DMS53 treated with DMSO at 0.1 percent for 48 hours (cell line): ENCODE results near the gene BCAS3.

Source experiments
- DNase-seq: peaks from one replicate; lab custom pipeline; 2025; ENCODE audit not compliant: unreplicated experiment; lab: John Stamatoyannopoulos, UW

Gene BCAS3

DNA sequence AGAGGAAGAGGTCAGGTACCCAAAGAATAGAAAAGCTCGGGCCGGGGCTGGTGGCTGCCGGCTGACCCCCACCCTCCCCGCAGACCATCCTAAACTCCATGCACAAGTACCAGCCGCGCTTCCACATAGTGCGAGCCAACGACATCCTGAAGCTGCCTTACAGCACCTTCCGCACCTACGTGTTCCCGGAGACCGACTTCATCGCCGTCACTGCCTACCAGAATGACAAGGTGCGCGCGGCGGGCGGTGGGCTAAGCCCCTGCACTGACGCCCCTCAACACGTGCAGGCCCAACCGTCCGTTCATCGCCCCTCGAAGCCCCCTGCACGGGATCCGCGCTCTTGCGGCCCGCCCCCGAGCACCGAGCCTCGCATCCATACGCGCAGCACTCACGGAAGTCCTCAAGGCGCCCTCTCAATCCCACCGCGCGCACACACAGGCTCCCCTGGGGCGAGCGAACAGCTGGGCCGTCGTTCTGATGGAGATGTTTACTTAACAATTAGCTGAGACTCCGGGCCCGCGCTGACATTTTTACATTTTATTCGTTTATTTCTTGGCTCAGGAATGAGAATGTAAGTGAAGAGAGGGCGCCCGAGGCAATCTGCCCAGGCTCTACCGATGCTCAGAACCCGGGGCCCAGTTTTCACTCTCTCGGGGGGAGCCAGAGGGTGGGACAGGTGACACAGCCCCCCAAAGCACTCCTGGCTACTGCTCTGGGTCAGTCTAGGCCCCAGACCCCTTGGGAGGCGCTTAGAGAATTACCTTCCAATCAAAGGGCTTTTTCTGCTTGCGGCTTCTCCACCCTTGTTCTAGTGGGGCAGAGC, 725.5 kb downstream of the BCAS3 start:
- peak; percentile 31 for DNase-seq

DNA sequence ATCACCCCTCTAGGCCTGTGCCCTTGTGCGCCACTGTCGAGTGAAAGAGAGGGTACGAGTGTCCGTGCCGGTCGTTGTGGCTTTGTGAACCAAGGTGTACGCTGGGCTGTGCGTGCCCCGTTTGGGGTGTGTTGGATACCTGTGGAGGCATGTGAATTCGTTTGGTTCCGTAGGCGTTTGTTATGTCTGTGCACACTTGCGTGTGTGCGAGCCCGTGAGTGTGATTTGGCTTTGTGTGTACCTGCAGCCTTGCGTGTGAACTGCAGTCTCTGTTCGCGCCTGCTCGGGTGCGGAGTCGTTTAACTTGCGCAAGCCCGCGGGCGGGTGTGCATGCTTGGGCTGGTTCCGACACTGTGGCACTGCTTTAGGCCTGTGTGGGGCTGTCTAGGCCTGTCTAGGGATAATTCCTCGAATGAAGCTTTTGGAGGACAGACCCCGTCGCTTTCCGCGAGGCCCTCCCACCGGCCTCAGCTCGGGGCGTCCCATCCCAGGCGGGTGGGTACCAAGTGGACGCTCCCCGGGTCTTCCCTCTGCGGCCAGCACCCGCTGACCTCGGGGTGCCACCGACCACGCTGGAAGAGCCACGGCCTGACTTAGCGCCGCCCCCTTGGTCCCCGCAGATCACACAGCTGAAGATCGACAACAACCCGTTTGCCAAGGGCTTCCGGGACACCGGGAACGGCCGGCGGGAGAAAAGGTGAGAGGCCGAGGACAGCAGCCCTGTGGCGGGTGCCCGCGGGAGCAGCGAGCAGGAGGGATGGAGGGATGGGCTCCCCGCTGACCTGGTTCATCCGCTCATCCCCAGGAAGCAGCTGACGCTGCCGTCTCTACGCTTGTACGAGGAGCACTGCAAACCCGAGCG, 726.4 kb downstream of the BCAS3 start:
- no peak for DNase-seq

DNA sequence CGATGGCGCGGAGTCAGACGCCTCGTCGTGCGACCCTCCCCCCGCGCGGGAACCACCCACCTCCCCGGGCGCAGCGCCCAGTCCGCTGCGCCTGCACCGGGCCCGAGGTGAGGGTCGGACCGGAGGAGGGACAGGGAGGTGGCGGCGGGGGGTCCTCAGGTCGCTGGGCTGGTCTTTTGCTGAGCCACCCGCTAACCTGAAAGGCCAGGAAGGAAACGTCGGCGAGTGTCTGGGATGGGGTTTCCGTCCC, 726.9 kb downstream of the BCAS3 start:
- DNase-seq = no peak

DNA sequence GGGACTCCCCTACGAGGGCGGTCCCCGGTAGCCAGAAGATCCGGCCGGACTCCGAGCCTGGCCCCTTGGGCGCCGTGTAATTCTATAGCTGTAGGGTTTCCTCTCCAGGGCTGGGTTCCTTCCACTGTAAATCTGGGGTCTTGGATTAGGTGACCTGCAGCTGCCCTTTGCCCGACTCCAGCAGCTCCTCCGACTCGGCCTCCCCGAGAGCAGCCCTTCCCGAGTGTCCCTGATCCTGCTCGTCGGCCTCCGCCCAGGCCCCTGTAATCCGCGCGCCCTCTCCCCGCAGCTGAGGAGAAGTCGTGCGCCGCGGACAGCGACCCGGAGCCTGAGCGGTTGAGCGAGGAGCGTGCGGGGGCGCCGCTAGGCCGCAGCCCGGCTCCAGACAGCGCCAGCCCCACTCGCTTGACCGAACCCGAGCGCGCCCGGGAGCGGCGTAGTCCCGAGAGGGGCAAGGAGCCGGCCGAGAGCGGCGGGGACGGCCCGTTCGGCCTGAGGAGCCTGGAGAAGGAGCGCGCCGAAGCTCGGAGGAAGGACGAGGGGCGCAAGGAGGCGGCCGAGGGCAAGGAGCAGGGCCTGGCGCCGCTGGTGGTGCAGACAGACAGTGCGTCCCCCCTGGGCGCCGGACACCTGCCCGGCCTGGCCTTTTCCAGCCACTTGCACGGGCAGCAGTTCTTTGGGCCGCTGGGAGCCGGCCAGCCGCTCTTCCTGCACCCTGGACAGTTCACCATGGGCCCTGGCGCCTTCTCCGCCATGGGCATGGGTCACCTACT, 727.4 kb downstream of the BCAS3 start:
- no peak for DNase-seq

DNA sequence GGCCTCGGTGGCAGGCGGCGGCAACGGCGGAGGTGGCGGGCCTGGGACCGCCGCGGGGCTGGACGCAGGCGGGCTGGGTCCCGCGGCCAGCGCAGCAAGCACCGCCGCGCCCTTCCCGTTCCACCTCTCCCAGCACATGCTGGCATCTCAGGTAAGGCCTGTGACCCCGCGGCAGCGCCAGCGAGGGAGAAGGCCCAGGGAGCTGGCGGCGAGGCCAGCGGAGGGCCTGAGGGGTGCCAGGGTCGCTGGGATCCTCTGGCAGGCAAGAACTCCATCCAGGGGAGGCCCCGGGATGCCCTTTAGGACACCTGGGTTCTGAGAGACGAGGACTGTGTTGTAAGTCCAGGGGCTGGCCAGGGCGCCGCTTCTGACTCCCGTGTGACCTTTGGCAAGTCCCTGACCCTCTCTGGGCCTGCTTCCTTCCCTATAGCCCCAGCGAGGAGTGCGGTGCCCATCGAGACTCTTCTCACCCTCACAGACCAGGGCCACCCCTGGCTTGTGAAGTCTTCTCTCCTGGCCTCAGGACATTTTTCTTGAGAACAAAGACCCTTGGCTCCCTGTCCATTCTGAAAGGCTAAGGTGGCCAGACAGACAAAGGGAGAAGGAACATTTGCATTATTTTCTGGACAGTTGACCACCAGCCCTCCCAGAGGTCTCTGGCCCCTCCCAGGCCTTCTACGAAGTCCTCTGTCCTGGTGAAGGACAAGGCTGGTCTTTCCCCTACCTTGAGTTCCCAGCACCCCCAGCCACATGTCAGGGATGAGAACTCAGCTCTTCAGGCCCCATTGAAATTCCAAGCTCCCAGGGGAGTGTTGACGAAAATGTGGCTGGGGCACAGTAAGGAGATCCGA, 728.3 kb downstream of the BCAS3 start:
- DNase-seq = no peak

DNA sequence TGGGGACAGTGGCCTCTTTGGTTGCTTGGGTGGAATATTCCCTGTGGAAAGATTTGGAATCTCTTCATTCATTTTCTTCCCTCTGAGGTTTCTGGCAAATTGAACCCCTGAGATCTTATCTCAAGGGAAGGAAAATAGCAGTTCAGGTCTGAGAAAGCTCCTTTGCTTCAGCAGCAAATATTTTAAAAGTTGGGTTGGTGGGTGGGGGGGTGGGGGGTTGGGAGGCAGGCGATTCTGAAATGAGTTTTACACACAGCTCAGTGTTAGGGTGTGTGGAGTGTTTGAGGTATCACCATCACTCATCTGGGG, 728.8 kb downstream of the BCAS3 start:
- no peak for DNase-seq

DNA sequence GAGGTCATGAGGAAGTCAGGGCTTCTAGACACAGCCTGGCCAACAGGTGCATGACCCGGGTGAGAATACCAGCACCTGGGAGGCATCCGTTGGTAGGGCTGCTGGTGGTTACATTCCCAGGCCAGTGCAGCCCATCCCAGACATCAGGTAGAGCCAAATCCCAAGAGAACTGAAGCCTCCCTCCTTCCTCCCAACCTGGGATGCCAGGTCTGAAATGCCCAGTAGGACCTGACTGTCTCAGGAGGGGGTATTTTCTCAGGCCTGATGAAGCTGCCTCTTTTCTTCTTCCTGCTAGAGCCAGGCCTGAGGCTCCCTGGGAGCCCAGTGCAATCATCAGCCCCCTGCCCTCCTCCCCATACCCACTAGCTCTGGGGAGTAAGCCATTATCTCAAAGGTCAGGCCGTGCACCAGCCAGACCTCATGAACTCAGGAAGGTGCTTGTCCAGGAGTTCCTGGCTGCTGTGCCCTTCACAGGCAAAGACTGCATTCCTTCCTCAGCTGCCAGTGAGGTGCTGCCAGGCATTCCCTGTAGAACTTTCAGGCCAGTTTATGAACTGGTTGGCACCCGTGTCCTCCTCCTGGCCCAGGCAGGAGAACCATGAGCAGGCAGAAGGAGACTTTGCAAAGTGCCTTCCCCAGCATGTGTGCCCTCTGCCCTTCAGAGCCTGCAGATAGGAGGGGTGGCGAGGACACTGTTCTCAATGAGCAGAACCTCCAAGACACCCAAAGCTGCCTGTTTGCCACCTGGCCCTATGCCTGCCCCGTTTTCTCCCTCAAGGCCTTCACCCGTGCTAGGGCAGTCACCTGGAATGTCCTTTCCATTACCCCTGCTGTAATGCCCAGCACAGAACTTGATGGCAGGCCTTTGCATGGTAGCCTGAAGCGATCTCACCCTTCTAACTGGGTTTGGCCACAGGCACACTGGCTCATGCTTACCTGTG, 729.6 kb downstream of the BCAS3 start:
- no peak for DNase-seq

DNA sequence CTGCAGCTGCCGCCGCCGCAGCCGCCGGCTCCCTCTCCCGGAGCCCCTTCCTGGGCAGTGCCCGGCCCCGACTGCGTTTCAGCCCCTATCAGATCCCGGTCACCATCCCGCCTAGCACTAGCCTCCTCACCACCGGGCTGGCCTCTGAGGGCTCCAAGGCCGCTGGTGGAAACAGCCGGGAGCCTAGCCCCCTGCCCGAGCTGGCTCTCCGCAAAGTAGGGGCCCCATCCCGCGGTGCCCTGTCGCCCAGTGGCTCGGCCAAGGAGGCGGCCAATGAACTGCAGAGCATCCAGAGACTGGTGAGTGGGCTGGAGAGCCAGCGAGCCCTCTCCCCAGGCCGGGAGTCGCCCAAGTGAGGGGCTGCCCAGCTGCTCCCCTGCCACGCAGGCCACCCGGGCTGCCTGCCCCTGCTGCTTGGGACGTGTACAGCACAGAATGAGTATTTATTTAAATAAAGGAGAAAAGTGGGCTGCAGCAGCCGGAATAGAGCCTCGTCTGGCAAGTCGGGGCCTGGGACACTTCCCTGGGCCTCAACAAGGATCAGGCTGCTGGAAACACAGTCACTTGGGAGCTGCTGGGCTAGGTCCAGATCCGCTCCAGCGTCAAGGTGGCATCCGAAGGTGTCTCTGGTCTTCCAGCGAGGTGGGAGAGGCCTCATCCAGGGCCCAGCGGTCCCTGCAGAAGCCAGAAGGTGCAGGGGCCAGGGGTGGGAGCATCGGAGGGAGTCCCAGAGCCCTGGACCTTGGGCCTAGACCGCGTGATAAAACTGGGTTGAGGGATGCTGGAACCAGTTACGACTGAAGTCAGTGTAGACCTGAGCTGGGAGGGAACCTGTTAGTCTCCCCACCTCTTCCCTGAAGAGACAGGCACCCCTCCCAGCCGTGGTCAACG, 730.7 kb downstream of the BCAS3 start:
- no peak for DNase-seq

DNA sequence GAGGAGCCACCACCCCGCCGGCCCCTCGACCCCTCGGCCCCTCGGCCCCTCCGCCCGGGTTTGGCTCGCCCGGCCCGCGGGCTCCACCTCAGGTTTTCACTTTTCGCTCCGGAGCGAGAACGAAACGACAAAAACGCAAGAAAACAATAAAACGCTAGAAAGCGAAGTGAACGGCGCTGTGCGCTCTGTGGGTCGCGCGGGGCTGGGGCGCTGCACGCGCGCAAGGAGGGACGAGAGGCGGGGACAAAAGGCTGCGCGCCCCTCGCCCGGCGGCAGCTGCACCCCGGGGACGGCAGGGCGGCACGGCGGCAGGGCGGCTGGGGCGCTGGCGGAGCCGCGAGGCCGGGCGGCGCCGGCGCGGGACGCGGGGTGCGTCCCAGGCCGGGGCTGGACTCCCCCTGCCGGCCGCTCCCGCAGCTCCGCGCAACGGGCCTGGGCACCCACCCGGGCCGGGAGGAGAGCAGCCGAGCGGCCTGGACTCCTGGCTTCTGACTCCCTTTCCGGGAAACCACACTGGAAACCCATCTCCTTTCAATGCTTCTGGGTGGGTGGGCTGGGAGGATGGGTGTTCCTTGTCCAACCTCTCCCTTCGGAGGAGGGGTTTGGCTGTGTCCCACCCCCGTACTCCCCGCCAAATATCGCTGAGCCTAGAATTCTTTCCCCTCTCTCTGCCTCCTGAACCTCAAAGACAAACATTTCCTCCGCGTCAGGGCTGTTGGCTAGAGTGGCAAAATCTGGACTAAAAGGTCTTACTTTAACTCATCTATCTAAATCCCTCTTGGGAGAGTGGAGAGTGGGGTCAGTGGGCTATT, 731.9 kb downstream of the BCAS3 start:
- peak; percentile 30 for DNase-seq

DNA sequence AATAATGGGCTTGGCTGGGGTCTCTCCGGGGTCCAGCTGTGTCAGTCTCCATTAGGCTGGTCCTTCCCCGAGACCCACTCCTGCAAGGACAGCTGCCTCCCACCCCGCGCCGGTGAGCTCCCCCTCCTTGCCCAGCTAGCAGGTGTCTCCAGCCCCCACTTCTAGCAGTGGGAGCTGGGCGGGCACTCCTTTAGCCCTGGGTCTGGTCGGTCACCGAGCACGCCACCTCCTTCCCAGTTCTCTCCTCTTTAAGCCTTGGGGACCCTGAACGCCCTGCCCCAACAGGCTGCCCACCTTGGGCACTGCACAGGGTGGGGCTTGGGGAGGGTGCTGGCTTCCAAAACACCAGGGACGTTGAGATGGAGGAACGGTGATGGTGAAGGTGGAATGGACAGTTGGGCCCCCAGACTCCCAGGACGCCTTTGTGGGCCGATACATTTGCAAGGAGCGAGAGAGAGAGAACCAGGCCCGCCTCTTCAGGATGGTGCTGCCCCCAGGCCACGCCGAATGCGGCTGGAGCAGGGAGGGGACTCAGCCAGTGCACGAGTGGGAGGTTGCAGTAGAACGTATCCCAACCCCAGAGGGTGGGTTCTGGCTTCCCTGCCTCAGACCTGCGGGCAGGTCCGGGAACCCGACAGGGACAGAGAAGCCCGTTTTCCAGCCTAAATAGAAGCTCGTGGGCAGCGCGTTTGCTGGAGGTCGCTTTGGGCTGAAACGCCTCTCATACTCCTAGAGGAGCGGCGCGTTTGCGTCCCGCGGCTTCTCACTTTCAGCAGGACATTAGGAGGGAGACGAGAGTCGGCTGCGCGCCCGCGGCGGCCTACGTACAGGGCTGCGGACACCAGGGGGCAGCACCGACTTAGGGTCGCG, 732.7 kb downstream of the BCAS3 start:
- DNase-seq = no peak

DNA sequence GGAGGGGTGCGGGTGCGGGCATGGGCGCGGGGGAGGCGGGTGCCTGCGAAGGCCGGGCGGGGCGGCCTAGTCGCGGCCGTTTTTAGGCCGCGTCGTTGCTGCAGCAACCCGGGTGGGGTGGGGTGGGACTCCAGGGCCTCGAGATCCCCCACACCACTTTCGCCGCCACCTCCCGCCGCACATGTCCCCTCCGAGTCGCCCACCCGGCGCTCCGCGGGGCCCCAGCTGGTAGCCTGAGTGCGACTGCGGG, 733.3 kb downstream of the BCAS3 start:
- DNase-seq = no peak

DNA sequence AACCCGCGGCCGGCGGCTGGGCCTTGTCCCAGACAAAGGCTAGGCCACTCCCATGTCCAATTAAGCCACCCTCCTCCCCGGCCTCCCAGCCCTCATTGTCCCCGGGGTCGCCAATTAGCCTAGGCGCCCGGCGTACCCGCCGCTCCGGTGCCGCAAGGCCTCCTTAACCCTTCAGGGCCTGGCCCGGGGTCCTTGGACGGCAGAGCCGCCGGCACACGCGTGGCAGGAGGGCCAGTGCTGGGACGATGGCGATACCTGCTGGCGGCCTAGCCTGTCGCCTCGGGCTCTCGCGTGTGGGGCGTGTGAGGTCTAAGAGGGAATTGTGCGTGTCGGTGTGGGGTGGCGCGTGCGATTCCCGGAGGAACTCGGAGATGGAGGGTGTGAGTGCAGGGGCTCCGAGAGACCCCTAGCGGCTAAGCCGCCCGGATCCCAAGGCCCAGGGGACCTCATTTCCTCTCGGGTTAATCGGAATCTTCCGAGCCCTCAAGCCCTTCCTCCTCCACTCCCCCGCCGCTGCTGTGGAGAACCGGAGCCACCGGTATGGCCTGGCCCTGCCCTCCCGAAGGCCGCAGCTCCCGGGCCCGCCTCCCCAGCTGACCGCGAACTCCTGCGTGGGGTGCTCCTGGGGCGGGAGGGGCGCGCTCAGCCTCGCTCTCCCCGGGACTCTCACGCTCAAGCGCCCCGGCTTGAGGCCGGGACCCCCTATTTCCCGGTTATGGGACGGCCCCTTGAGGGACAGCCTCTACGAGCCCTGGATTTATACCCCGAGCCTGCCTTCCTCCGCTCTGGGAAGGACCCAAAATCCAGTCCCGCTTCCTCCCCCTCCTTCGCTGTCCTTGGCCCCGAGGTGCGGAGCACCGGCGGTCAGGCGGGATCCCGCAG, 733.9 kb downstream of the BCAS3 start:
- DNase-seq = peak; percentile 25

DNA sequence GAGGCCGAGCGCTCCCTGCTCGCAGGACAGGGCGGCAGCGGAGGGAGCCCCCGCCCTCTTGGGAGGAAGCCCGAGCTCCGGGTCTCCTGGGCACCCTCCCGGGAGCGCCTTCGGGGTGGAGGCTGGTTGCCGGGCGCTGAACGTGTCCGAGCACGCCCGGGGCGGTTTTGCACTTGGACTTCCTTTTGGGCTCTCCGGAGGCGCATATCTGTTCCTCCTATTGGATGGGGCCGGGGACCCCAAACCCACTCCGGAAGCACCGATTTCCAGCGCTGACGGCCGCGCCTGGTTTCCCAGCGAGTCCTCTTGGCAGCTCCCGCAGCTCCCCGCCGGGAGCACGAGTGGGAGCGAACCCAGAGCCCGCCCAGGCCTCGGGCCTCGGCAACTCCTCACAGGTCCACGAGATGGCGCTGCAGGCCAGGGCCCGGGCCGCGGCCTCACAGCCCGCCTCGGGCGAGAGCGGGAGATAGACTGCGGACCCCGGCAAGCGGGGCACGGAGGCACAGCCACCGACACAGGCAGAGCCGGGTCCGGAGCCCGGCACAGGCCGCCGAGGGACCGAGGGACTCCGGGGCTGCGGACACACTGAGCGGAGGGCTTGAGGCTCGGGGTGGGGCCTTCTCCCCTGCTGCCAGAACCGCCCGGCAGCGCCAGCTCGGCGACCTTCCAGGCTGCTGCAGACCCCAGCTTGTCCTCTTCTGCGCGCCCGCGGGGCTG, 734.6 kb downstream of the BCAS3 start:
- DNase-seq = peak; percentile 38

DNA sequence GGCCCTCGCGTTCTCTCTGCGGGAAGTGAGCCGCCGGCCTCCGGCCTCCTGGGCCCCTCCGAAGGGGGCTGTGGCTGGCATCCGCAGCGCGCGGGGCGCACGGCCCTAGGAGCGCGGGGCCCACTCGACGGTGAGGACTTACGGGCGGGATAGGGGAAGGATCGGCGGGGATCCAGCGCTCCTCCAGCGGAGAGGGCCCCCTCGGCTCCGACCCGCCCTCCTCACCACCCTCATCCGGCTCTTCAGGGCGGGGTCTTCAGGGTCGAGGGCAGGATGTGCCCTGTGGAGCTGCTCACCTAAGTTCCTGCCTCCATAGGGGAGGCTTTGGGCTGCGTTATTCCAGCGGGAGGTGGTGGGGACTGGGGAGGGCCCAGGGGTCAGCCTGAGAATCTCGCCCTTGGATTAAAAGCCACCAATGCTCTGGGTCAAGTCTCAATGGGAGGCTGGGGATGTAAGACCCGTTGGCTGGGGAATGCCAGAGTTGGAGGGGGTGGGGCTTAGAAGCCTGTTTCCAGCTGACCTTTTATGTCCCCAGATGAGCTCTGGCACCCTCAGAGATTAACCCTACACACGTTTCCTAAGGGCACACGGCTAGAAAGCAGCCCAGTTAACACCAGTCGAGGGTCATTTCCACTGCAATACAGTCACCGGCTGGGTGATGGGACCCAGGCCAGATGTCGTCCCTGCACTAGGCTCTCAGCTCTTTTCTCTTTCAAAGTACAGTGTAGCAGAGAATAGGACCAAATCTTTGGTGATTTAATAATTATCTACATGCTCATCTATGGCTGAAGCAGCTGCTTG, 735.4 kb downstream of the BCAS3 start:
- no peak for DNase-seq

DNA sequence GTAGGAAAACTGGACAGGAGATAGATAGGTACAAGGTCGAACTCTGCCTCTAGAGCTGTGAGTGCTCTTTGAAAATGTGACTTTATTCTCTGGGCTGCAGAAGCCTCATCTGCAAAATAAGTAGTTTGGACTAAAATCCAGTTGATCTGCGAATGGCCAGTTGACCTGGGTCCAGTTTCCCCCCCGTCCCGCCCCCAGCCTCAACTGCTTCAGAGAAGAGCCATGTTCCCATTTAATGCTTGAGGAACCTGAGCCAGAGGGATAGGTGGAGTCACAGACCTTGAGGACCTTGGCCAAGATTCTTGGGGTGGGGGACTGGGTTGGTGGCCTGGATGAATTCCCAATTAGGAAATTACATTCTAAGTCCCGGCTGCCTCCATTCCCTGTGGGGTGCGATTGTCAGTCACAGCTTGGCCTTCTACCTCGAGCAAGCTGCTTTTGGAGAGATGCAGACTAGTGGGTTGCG, 736.0 kb downstream of the BCAS3 start:
- DNase-seq = no peak
